ENCODE data around the gene TIMMDC1. TPM values are rescaled to one million over a fixed set of nuclear protein-coding genes. Genes with fewer than 3 reads are reported as not detected.
"Not testable (repeated sequence)": the region's sequence is repeated elsewhere in the genome, so short reads cannot be mapped to it uniquely, and the experiment has no call there.

The TIMMDC1 gene
- total RNA-seq, 2 experiments from 2014 or later: 93.7 to 105 TPM

GRCh38 chr3:119559441-119559963 lies 61.2 kb downstream of the TIMMDC1 start, which contains the start of gene CD80:
CD80 (minus strand) TSS chr3:119559614; CDS start chr3:119557728, 1,886 bp downstream.
- no peaks in the 10 kb centered on the region for H3K36me3 Mint-ChIP-seq
- intact Hi-C loops (cut with micrococcal nuclease): loop anchor here (1.0 kb wide), 2 partner anchors 61 to 96 kb away; partner anchors contain the start of genes TIMMDC1 and TMEM39A
- H3K4me1 Mint-ChIP-seq (ENCODE audit: low read depth): peaks cover 24% of the 10 kb centered on the region
- CTCF ChIA-PET: interaction anchor here (0.7 to 1.9 kb wide), 11 partner anchors 9 to 125 kb away, joined by 3 to 7 read pairs (median 4); no protein-coding TSS in a partner anchor
- no peaks in the 10 kb centered on the region for H3K27me3 Mint-ChIP-seq
- H3K9me3 Mint-ChIP-seq: peaks cover 2% of the 10 kb centered on the region
- peak within 1 kb of the TSS; percentile 56 for H3K27ac Mint-ChIP-seq
- peak; percentile 84 for DNase-seq
- peak within 1 kb of the TSS; percentile 24 for H3K4me3 Mint-ChIP-seq
- POLR2A ChIA-PET: interaction anchor here (1.5 kb wide), 2 partner anchors 61 to 96 kb away, joined by 4 to 6 read pairs; partner anchors contain the start of genes TIMMDC1 and TMEM39A

- Mint-ChIP-seq H3K4me3 (no peak overlapping the region), H3K27me3 (no peaks in the 10 kb centered on the region), H3K27ac (no peak overlapping the region), H3K36me3 (no peaks in the 10 kb centered on the region), H3K4me1 (ENCODE audit: low read depth) (peaks cover 24% of the 10 kb centered on the region), H3K9me3 (peaks cover 2% of the 10 kb centered on the region)
- ChIA-PET CTCF (interaction anchor here (0.7 to 1.9 kb wide), 9 partner anchors 13 to 124 kb away, joined by 3 to 7 read pairs (median 4); no protein-coding TSS in a partner anchor), POLR2A (interaction anchor here (1.5 kb wide), 2 partner anchors 62 to 97 kb away, joined by 4 to 6 read pairs; partner anchors contain the start of genes TIMMDC1 and TMEM39A)
- no peak for DNase-seq
- intact Hi-C loops (cut with micrococcal nuclease): no loop called here
Measured at GRCh38 chr3:119560160-119560559, 61.8 kb downstream of the TIMMDC1 start.

- ChIA-PET POLR2A (interaction anchor here (1.0 kb wide), 1 partner anchor 18 kb away, joined by 5 read pairs; no protein-coding TSS in a partner anchor), CTCF (no interaction called here)
- H3K9me3 Mint-ChIP-seq: peaks cover 2% of the 10 kb centered on the region
- H3K4me1 Mint-ChIP-seq (ENCODE audit: low read depth): peaks cover 25% of the 10 kb centered on the region
- H3K4me3 Mint-ChIP-seq: peak overlapping the region; percentile 48
- peak overlapping the region; percentile 89 for H3K27ac Mint-ChIP-seq
- H3K36me3 Mint-ChIP-seq: no peaks in the 10 kb centered on the region
- intact Hi-C loops (cut with micrococcal nuclease): loop anchor here (1.0 kb wide), 4 partner anchors 20 to 138 kb away; partner anchors contain the start of gene COX17
- DNase-seq: peak; percentile 76
- no peaks in the 10 kb centered on the region for H3K27me3 Mint-ChIP-seq
Measured at GRCh38 chr3:119562307-119562961, 64.1 kb downstream of the TIMMDC1 start.

- H3K36me3 Mint-ChIP-seq; H3K4me3 Mint-ChIP-seq; H3K27me3 Mint-ChIP-seq; DNase-seq; CTCF ChIA-PET; H3K9me3 Mint-ChIP-seq; intact Hi-C loops (cut with micrococcal nuclease): not testable (repeated sequence)
- Mint-ChIP-seq H3K27ac (peak overlapping the region; percentile 13), H3K4me1 (ENCODE audit: low read depth) (peaks cover 17% of the 10 kb centered on the region)
- POLR2A ChIA-PET: interaction anchor here (1.0 kb wide), 1 partner anchor 17 kb away, joined by 5 read pairs; no protein-coding TSS in a partner anchor
Measured at GRCh38 chr3:119563334-119563733, 65.0 kb downstream of the TIMMDC1 start.

GRCh38 chr3:119569156-119569555 lies 70.8 kb downstream of the TIMMDC1 start:
- Mint-ChIP-seq H3K36me3 (no peaks in the 10 kb centered on the region), H3K27me3 (peaks cover 2% of the 10 kb centered on the region)
- CTCF ChIA-PET: no interaction called here

GRCh38 chr3:119570229-119570628 lies 71.9 kb downstream of the TIMMDC1 start:
- DNase-seq: no peak
- Mint-ChIP-seq H3K4me3 (no peak overlapping the region), H3K27ac (no peak overlapping the region), H3K36me3 (no peaks in the 10 kb centered on the region), H3K4me1 (ENCODE audit: low read depth) (peaks cover 3% of the 10 kb centered on the region), H3K27me3 (peaks cover 2% of the 10 kb centered on the region), H3K9me3 (no peaks in the 10 kb centered on the region)
- intact Hi-C loops (cut with micrococcal nuclease): loop anchor here (10.0 kb wide), 1 partner anchor 275 kb away; the partner anchor contains the start of gene ARHGAP31
- POLR2A ChIA-PET: no interaction called here
- CTCF ChIA-PET: no interaction called here

More at GRCh38 chr3:119569156-119569555, 70.8 kb downstream of the TIMMDC1 start:
- POLR2A ChIA-PET: no interaction called here
- H3K9me3 Mint-ChIP-seq: peaks cover 2% of the 10 kb centered on the region
- H3K4me3 Mint-ChIP-seq: no peak overlapping the region
- intact Hi-C loops (cut with micrococcal nuclease): no loop called here
- H3K4me1 Mint-ChIP-seq (ENCODE audit: low read depth): peaks cover 3% of the 10 kb centered on the region
- no peak for DNase-seq
- no peak overlapping the region for H3K27ac Mint-ChIP-seq

GRCh38 chr3:119571230-119571629 lies 72.9 kb downstream of the TIMMDC1 start:
- Mint-ChIP-seq H3K4me1 (ENCODE audit: low read depth) (peaks cover 3% of the 10 kb centered on the region), H3K9me3 (no peaks in the 10 kb centered on the region), H3K27ac (no peak overlapping the region), H3K27me3 (peaks cover 2% of the 10 kb centered on the region), H3K4me3 (no peak overlapping the region), H3K36me3 (no peaks in the 10 kb centered on the region)
- ChIA-PET CTCF (no interaction called here), POLR2A (no interaction called here)
- intact Hi-C loops (cut with micrococcal nuclease): loop anchor here (10.0 kb wide), 1 partner anchor 276 kb away; the partner anchor contains the start of gene ARHGAP31
- DNase-seq: no peak

- no peak for DNase-seq
- ChIA-PET CTCF (no interaction called here), POLR2A (no interaction called here)
- H3K9me3 Mint-ChIP-seq: no peaks in the 10 kb centered on the region
- intact Hi-C loops (cut with micrococcal nuclease): loop anchor here (10.0 kb wide), 1 partner anchor 277 kb away; the partner anchor contains the start of gene ARHGAP31
- no peaks in the 10 kb centered on the region for H3K4me1 Mint-ChIP-seq (ENCODE audit: low read depth)
- H3K4me3 Mint-ChIP-seq: no peak overlapping the region
- H3K27me3 Mint-ChIP-seq: peaks cover 2% of the 10 kb centered on the region
- no peaks in the 10 kb centered on the region for H3K36me3 Mint-ChIP-seq
- no peak overlapping the region for H3K27ac Mint-ChIP-seq
Measured at GRCh38 chr3:119571688-119572087, 73.3 kb downstream of the TIMMDC1 start.

Other genes starting within 250 kb of the TIMMDC1 start
- 10 to 100 TPM; 10.8 to 11.4 TPM for gene ARHGAP31, start 204.2 kb upstream of the TIMMDC1 start, total RNA-seq
- gene TMEM39A, start 34.9 kb upstream of the TIMMDC1 start, total RNA-seq: 10 to 100 TPM; 33.9 to 34.3 TPM
- gene POGLUT1, start 29.6 kb upstream of the TIMMDC1 start, total RNA-seq: 10 to 100 TPM; 13.0 to 13.9 TPM
- gene CD80, start 61.1 kb downstream of the TIMMDC1 start, total RNA-seq: 1 to 10 TPM; 3.4 to 3.7 TPM
- gene ADPRH, start 80.9 kb downstream of the TIMMDC1 start, total RNA-seq: 1 to 10 TPM; 7.7 to 8.6 TPM
- gene PLA1A, start 99.3 kb downstream of the TIMMDC1 start, total RNA-seq: under 1 TPM; 0.31 to 0.34 TPM
- gene POPDC2, start 162.0 kb downstream of the TIMMDC1 start, total RNA-seq: 1 to 10 TPM; 2.1 to 2.3 TPM
- 100 to 1,000 TPM; 108 to 112 TPM for gene COX17, start 178.9 kb downstream of the TIMMDC1 start, total RNA-seq
- gene CFAP91, start 204.5 kb downstream of the TIMMDC1 start, total RNA-seq: under 1 TPM; 0.29 to 0.31 TPM

All from activated CD4-positive, alpha-beta memory T cell treated with anti-CD3 and anti-CD28 coated beads for 36 hours (primary cell).